ENCODE data around the gene MDFI. TPM values are rescaled to one million over a fixed set of nuclear protein-coding genes. Genes with fewer than 3 reads are reported as not detected.

Gene MDFI
- total RNA-seq, 1 donor from 2014 or later: 48.3 TPM

GRCh38 chr6:41630946-41631345 lies 7.3 kb upstream of the MDFI start:
- Mint-ChIP-seq H3K36me3 (ENCODE audit: insufficient read depth) (no peaks in the 10 kb centered on the region), H3K9me3 (ENCODE audit: low read depth) (no peaks in the 10 kb centered on the region), H3K4me1 (ENCODE audit: low read depth) (no peaks in the 10 kb centered on the region), H3K27me3 (peaks cover 54% of the 10 kb centered on the region), H3K27ac (no peak overlapping the region), H3K4me3 (ENCODE audit: low read depth) (no peak overlapping the region)
- no peak for TF ChIP-seq CTCF (IDR thresholded peaks at IDR 0.05; ENCODE audit: unreplicated experiment)
- DNase-seq (ENCODE audit: low spot score, unreplicated experiment): no peak

- DNase-seq (ENCODE audit: low spot score, unreplicated experiment): no peak
- Mint-ChIP-seq H3K27ac (no peak overlapping the region), H3K36me3 (ENCODE audit: insufficient read depth) (no peaks in the 10 kb centered on the region), H3K9me3 (ENCODE audit: low read depth) (no peaks in the 10 kb centered on the region), H3K4me3 (ENCODE audit: low read depth) (no peak overlapping the region), H3K4me1 (ENCODE audit: low read depth) (peaks cover 6% of the 10 kb centered on the region), H3K27me3 (peaks cover 59% of the 10 kb centered on the region)
- TF ChIP-seq CTCF (IDR thresholded peaks at IDR 0.05; ENCODE audit: unreplicated experiment): no peak
Measured at GRCh38 chr6:41633056-41633634, 5.1 kb upstream of the MDFI start.

GRCh38 chr6:41634657-41635056 lies 3.6 kb upstream of the MDFI start:
- no peak overlapping the region for H3K27ac Mint-ChIP-seq
- H3K4me1 Mint-ChIP-seq (ENCODE audit: low read depth): peaks cover 11% of the 10 kb centered on the region
- H3K4me3 Mint-ChIP-seq (ENCODE audit: low read depth): no peak overlapping the region
- TF ChIP-seq CTCF (IDR thresholded peaks at IDR 0.05; ENCODE audit: unreplicated experiment): no peak
- H3K9me3 Mint-ChIP-seq (ENCODE audit: low read depth): no peaks in the 10 kb centered on the region
- no peaks in the 10 kb centered on the region for H3K36me3 Mint-ChIP-seq (ENCODE audit: insufficient read depth)
- H3K27me3 Mint-ChIP-seq: peaks cover 57% of the 10 kb centered on the region
- no peak for DNase-seq (ENCODE audit: low spot score, unreplicated experiment)

GRCh38 chr6:41635365-41635764 lies 2.9 kb upstream of the MDFI start:
- DNase-seq (ENCODE audit: low spot score, unreplicated experiment): no peak
- H3K4me1 Mint-ChIP-seq (ENCODE audit: low read depth): peaks cover 15% of the 10 kb centered on the region
- H3K4me3 Mint-ChIP-seq (ENCODE audit: low read depth): no peak overlapping the region
- TF ChIP-seq CTCF (IDR thresholded peaks at IDR 0.05; ENCODE audit: unreplicated experiment): no peak
- H3K27me3 Mint-ChIP-seq: peaks cover 57% of the 10 kb centered on the region
- H3K36me3 Mint-ChIP-seq (ENCODE audit: insufficient read depth): no peaks in the 10 kb centered on the region
- H3K27ac Mint-ChIP-seq: no peak overlapping the region
- H3K9me3 Mint-ChIP-seq (ENCODE audit: low read depth): no peaks in the 10 kb centered on the region

GRCh38 chr6:41636833-41637193 lies 1.5 kb upstream of the MDFI start:
- peak overlapping the region; percentile 85 for H3K27ac Mint-ChIP-seq
- peak overlapping the region; percentile 65 for H3K4me3 Mint-ChIP-seq (ENCODE audit: low read depth)
- DNase-seq (ENCODE audit: low spot score, unreplicated experiment): peak; percentile 39
- peaks cover 48% of the 10 kb centered on the region for H3K27me3 Mint-ChIP-seq
- peaks cover 15% of the 10 kb centered on the region for H3K4me1 Mint-ChIP-seq (ENCODE audit: low read depth)
- H3K9me3 Mint-ChIP-seq (ENCODE audit: low read depth): no peaks in the 10 kb centered on the region
- H3K36me3 Mint-ChIP-seq (ENCODE audit: insufficient read depth): peaks cover 3% of the 10 kb centered on the region
- no peak for TF ChIP-seq CTCF (IDR thresholded peaks at IDR 0.05; ENCODE audit: unreplicated experiment)
